ENCODE data around the gene RNF114.
"Not testable (repeated sequence)": the region's sequence is repeated elsewhere in the genome, so short reads cannot be mapped to it uniquely, and the experiment has no call there.

- not testable (repeated sequence) for TF ChIP-seq CTCF (conservative IDR thresholded peaks at IDR 0.05 in 1 of 2, IDR thresholded peaks at IDR 0.05 in 1 of 2; ENCODE audit: extremely low read depth in 1 of 2, insufficient read depth in 1 of 2, low read depth in 1 of 2, low read length in 2 of 2); EZH2 (IDR thresholded peaks at IDR 0.05; ENCODE audit: borderline replicate concordance, low read length)
Observed at GRCh38 chr20:49957089-49957938, 21.1 kb downstream of the RNF114 start.

Data from mammary epithelial cell (primary cell).